Activated CD4-positive, CD25-positive, alpha-beta regulatory T cell (primary cell): ENCODE data around the gene UQCC2.

Experiments used
- DNase-seq, 4 experiments: peaks; one replicate each; lab custom pipeline; 2025; lab: John Stamatoyannopoulos, UW

The UQCC2 gene

DNA sequence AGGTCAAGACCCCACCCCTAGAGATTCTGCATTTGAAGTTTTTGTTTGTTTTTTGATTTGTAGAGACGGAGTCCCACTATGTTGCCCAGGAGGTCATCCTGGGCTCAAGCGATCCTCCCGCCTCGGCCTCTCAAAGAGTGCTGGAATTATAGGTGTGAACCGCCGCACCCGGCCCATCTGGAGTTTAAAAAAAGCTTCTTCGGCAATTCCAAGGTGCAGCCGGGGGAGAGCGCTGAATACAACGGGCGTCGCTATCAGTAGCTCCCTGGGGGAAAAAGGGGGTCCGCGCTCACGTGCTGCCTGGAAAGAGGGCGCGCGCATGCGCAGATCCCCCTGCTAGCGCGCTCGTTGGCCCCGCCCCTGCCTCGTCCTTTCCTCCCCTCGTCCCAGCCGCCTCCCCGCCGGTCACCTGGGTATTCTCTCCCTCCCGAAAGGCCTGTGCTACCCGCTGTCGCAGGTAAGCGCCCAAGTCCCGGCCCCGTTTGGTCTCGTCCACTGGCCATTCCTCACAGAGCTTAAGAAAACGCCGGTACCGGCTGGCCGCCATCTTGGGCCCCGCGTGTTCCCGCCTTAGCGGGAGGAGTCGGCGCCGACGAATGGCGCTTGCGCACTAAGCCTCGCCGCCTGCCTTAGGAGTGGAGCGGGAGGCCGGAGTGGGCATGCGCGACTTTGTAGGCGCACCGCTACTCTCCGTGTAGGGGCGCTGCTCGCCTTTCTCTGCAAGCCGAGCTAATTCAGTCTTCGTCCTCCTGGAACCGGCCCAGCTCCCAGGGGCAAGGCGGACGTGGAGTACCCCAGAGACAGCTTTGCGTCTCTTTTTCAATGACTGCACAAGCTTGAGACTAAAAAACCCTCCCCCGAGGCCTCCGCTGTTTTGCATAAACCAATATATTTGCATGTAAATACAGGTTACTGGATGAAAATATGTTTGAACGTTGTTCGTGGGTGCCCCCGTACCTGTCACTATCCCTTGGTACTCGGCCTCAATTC lies at the start of gene UQCC2:
Gene UQCC2 (minus strand): TSS at position 561 of the 990 bp plus-strand sequence. CDS start 14 bp downstream, at position 547.
- peak; percentile 88 to 94 (median 93) for DNase-seq

DNA sequence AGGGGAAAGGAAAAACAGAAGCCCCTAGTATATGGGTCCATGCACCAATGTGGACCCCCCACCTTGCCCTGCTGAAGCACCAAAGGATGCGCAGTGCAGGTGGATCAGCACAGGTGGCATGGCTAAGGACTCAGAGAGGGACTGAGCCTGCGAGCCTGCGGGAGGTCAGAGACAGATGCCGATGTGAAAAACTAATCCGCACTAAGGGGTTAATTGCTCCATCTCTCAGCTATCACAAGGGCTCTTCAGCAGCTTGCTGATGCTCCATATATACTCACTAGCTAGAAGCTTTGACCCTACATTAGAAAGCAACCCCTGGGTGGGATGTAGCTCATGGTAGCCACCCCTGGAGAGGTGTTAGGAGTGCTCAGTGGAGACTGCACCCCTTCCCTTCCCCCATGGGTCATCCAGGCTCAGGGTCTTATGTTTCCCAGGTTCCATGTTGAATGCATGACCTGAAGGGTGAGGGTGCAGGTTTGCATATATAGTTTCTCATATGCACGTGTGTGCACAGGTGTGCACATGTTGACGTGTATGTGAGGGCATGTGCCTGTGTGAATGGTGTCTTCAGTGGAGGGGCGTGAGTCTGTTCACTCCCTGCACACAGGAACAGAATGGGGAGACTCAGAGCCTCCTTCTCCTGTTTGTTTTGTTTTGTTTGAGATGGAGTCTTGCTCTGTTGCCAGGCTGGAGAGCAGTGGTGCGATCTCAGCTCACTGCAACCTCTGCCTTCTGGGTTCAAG lies 48.6 kb upstream of the UQCC2 start:
- no peak for DNase-seq

DNA sequence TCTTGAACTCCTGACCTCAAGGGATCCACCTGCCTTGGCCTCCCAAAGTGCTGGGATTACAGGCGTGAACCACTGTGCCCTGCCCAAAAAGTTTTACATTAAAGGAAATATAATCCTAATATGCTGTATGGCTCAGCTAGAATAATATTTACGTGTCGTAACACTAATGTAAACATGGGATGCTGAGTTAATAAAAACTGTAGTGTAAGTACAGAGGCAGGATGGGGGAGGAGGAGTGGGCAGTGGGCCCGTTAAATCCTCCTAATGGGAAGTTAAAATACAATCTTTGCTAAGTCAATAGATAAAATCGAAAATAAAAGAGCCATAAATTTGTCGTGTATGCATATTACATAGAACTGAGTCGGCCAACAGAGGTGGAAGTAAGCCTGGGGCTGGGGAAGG lies 47.3 kb upstream of the UQCC2 start:
- DNase-seq = no peak

DNA sequence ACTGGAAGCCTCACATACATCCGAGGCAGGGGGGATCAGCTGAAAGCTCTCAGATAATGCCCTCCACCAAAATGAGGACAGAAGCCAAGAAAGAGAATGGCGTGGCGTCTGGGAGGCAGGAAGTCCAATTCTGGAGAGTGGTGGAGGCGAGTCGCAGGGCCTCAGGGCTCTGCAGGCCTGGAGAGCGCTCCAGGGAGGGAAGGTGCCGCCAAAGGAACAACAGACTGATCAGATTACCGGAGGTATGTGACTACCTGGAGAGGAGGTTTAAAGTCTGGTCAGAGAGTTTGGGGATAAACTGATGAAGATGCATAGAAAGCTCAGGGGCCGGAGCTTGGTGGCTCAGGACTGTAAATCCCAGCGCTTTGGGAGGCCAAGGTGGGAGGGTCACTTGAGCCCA lies 46.4 kb upstream of the UQCC2 start:
- DNase-seq = no peak

DNA sequence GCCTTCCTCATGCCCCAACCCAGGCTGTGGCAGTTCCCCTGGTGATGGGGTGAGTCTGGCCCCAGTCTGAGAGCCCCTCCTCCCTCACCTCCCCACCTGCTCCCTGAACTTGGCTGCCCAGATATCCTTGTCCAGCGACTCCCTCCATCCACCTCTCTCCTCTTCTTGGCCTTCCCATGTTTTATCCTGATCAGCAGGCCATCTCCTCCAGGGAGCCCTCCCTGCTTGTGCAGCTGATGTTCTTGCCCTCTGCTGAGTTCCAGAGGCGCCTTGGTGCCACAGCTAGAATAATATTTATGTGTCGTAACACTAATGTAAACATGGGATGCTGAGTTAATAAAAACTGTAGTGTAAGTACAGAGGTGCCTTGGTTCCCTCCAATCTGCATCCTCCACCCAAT lies 45.6 kb upstream of the UQCC2 start:
- DNase-seq = no peak

DNA sequence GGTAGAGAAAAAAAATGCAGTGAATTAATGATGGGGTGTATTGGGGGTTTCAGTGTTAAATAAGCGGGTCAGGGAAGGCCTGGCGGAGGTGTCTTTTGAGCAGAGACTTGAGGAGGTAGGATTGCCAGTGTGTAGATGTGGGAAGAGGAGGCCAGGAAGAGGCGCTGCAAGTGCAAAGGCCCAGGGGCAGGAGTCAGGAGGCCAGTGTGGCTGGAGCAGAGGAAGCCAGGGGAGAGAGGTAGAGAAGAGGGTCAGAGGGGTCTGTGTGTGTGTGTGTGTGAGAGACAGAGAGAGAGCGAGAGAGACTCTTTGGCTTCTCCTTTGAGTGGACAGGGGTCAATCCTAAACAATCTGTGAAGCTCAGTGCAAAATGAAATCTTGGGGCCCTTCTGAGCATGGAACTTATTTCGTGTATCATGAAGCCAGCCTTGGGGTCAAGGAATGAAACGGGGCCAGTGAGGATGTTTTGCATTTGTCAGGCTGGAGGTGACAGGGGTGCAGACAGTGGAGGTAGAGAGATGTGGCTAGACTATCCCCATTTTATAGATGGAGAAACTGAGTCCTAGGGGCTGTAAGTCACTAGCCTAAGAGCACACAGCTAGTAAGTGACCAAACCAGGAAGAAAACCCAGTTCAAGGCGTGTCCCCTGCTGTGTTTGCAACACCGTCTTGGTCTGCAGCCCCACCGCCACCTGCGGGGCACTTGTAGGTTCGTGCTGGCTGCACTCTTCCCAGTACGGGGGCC lies 44.9 kb upstream of the UQCC2 start:
- DNase-seq = no peak

DNA sequence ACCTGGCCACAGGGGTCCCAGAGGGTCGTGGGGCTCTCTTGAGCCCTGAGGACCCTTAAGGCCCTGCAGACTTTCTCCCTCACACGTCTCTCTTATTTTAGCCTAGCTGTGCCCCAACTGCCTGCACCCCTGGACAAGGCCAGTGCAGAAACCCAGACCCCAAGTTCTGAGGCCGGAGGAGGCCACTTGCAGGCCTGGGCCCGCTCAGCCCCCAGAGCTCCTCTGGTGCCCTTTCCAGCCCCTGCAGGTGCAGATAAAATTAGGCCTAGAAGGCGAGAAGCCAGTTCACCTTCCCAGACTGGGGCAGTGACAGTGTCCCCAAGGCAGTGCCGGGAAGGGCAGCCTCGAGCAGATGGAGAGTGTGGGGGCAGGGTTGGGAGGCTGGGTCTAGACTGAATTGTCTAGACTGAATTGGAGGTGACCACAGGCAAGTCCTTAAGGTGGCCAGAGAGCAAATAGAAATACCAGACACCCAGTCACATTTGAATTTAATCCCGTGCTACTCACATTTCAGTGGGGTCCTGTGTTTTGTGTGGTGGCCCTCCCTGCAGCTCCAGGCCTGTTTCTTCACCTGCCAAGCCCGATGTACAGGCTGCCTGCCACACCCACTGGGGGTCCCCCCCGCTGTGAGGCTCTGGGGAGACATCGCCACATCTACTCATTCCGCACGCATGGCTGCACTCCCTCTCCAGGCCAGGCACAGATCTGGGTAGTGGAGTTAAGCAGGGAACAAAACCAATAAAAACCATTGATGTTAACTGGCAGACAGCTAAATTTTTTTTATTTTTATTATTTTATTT lies 43.8 kb upstream of the UQCC2 start:
- DNase-seq = no peak

DNA sequence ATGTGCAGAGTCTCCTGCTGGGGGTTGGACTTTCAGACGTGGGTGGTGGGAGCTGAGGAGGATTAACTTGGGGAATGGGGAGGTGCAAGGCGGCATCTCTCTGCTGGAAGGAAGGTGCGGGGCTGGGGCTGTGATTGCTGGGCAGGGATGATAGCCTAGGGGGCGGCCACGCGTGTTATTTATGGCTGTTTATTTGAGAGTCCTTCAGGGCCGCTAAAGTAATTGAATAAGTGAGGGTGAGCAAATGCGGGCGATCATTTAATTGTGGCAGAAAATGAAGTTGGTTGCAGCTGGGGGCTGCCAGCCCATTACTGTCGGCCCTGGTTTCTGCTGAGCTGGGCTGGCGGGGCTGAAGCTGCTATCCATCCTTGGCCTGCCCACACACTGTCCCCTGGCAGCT lies 42.7 kb upstream of the UQCC2 start:
- DNase-seq = no peak

DNA sequence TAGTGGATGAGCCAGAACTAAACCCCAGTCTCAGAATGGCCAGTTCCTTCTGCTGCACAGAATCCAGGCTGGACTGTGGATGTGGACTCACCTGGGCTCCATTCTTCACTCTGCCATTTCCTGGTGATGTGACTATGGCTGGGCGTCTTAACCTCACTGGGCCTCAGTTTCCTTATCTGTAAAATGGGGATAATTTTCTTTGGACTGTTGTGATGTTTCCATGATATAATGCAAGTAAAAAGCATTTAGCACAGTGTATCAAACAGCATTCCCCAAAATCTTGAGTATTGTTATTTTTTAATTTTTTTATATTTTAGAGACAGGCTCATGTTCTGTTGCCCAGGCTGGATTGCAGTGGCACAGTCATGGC lies 41.1 kb upstream of the UQCC2 start:
- DNase-seq = no peak

DNA sequence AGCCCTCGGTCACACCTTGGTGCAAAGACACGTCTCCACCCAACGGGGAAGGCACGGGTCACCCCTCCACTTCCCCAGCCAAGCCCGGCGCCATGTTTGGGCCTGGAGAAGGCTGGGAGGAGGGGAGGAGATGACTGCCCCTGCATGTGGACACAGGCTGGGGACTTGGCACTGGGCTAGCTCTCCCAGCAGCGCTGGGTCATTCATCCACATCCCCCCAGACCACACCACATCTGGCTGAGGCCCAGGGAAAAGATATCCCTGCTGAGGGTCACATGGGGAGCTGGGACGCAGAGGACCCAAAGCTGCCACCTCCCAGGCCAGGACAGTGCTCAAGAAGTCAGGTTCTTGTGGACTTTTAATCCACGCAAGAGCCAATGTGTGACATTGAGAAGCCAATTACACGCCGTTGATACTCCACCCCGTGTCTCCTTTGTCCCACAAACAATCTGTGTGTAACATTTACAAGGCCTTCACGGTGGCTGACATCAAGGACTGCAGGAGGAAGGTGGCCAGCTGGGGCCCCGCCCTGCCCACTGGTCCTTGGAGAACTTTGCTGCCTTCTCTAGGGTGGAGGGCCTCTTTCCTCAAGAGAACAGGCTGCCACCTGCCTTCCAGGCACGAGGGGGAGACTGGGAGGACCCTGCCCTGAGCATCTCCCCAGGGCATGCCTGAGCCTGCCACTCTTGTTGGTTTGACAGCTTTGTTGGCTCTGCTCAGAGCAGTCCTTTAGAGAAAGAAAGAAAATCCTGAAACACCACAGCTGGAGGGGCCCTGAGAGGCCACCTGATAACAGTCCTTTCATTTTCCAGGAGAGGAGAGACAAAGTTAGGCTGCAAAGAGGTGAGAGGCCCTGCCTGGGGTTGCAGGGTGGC lies 40.5 kb upstream of the UQCC2 start:
- DNase-seq = no peak

DNA sequence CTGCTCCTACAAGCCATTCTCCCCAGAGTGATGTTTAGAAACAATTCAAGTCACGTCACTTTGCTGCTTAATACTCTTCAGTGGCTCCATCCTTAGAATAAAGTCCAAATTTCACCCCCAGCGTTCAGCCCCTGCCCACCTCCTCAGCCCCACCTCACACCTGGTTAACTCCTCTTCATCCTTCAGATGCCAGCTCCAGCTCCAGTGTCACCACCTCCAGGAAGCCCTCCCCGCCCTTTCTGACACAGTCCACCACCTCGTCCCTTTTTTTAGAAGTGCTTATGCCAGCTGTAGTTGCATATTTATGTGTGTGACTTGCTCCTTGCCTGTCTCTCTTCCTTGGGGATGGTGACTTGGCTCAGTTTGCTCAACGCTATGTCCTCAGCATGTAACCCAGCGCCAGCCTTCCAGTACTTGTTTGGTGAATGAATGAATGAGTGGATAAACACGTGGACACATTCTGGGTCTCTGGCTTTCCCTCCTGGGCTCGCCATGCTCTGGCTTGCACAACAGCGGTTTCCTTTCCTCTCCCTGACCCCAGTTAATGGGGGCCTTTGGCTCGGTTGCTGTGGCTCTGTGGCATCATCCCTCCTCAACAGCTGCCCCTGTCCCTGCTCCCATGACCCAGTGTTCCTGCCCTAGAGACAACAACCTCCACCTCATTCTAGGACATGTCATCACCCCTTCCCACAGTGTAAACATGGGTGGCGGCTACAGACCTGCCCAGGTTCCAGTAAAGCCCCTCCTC lies 38.9 kb upstream of the UQCC2 start:
- no peak for DNase-seq

DNA sequence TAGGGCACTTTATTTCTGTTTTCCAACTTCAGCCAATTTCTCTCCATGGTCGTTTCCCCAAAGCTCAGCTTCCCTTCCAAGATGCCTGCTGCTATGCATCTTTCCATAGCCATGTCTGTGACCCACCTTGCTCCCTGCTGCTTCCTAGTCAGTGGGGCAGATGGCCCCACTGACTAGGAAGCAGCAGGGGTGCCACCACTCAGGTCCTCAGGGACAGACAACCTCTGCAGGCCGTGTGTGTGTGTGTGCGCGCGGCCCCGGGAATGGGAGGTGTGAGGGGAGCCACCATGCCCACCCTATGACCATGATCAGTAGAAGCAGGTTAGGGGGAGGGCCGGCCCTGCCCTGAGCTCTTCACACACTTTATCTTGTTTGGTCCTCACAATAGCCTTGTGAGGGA lies 37.9 kb upstream of the UQCC2 start:
- DNase-seq = no peak

DNA sequence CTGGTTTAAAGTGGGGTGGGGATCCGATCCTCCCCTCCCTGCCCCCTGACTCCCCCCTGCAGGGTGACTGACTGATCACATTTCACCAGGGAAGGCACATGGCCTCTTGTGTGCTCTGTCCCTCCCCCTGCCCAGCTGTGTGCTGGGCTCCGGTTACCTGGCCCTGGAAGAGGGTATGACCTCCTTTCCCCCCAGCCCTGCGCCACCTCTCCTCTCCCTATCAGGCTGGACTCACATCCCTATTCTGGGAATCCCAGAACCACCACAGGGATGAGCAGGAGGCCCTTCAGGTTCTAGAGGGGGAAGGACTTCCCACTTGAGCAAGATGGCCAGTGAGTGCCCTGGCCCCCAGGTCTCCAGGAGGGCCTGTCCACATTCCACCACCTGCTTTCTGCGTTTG lies 37.3 kb upstream of the UQCC2 start:
- DNase-seq = no peak

DNA sequence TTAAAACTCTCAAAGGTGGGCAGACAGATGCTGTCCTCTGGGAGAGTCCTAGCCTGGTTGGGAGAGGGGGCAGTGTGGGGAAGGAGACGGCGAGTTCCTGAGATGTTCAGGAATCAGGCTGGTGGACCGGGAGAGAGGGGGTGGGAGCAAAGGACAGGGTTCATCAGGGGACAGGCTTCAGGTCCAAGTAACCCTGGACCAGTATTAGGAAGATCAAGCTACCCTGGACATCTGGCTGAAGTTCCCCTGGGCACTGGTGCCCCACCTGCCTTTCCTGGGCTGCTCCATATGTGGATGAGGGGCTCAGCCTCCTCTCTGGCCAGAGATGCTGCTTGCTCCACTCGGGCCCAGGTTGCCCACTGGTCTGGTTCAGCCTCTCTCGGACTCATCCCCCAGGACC lies 36.3 kb upstream of the UQCC2 start:
- DNase-seq = no peak

DNA sequence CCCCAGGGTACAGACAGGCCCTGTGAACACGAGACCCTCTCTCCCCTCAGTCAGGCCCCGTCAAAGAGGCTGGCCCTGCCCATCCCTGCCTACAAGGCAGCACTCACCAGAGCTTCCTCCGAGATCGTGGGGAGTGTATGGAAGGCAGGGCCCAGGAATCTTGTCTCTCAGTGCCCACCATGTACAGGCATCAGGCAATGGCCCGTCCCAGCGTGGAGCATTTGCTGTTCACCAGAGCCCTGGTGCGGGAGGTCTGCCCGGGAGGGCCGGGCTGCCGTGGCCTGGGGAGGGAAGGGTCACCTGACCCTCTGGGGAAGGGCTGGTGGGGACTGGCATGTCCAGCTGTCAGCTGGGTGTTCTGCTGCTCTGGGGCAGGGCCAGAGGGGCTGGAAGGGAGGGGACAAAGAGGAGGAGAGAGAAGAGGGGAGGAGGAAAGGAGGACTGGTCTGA lies 35.2 kb upstream of the UQCC2 start, which contains the start of gene IP6K3:
Gene IP6K3 (minus strand): TSS at position 255 of the 450 bp plus-strand sequence. CDS start 11,429 bp downstream, outside the sequence.
- DNase-seq = no peak

DNA sequence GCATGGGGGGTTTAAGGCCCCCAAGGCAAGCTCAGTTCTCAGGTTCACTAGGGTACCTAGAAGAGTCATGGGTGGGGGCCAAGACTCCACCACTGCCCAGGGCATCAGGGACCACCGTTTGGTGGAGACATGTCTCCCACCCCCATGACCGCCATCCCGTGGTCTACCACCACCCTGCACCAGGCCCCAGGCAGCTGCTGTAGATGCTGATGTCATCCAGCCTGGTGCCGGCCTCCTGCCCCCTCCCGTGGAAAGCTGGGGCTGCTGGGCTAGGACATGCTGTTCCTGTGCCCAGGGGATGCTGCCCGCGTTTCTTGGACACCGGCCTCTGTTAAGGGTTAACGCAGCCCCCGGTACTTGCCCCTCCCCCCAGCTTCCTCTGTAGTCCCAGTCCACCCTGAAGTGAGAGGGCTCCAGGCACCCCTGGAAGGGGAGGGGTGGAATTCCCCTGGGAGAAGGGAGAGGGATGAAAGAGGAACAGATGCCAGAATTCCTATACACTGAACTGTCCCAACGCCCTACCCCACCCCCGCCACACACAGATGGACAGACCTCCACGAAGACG lies 34.6 kb upstream of the UQCC2 start:
- no peak for DNase-seq

DNA sequence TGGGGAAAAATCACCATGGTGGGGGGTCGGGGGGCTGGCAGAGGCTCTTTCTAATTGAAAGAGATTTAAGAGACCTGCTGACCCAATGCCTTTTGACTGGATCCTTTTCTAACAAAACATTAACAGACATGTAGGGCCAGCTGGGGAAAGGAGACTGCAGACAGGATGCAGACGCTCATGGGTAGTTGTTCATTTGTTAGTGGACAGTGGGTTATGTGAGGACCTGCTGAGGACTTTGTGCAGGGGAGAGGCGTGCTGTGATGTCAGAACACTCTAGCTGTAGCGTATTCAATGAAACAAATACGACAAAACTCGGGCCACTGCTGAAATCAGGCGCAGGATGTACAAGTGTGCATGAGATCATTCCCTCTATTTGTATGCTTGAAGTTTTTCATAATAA lies 34.0 kb upstream of the UQCC2 start:
- no peak for DNase-seq

DNA sequence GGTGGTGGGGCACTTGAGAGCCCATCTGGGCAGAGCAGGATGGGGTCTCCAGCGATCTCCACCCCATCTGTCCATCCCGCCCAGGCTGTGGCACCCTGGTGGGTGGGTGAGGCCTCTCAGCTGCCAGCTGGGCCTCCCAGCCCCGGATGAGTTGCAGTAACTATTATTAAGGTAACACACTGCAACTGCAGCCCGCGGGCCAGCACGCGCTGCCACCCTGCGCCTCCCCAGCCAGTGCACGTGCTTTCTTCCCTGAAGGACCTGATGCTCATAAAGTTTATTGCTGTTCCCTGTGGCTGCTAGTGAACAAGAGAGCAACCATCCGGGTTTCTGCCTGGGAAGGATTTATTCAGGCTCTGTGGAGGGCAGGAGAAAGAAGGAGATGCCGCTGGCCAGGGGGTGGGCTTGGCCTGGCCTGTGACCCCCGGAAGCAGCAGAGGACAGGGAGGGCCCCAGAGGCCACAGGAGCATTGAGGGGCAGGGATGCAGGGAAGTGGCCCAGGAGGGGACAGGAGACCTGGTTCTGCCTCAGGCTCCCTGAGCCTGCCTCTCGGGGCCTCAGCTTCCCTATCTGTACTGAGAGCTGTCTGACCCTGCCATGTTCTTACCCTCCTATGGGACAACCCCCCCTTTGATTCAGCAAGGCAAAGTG lies 33.5 kb upstream of the UQCC2 start:
- no peak for DNase-seq
